NCI-H526 treated with DMSO at 0.1 percent for 48 hours (cell line): ENCODE data around the gene TPK1.

Experiments used
- DNase-seq: peaks from one replicate; lab custom pipeline; 2025; lab: John Stamatoyannopoulos, UW

Gene TPK1

GRCh38 chr7:144723301-144723700 lies 112.6 kb downstream of the TPK1 start:
- DNase-seq, result no peak

- no peak for DNase-seq
Measured at GRCh38 chr7:144720710-144721109, 115.1 kb downstream of the TPK1 start.

DNA sequence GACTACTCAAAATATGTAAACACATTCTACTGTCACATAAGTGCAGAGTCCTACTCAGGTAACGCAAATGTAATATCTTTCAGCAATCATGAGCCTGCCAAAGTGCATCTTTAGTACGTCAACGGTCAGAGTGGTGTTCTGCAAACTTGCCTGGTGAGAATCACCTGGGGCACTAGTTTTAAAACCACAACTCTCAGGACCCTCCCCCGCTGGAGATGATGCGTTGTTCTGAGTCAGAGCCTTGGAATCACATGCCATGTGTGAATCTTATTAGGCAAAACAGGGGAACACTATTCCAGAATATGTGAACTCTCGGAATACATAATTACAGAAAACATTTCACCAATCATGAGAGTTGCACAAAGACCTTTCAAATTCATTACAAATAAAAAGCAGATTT lies 115.7 kb downstream of the TPK1 start:
- no peak for DNase-seq

DNA sequence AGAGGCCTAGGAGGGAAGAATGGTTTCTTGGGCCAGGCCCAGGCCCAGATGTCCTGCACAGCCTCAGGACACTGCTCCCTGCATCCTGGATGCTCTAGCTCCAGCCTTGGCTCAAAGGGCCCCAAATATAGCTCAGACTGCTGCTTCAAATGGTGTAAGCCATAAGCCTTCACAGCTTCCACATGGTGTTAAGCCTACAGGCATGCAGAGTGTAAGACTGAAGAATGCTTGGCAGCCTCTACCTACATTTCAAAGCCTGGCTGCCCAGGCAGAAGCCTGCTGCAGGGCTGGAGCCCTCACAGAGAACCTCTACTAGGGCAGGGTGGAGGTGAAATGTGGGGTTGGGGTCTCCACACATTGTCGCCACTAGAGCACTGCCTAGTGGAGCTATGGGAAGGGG lies 118.1 kb downstream of the TPK1 start:
- no peak for DNase-seq

DNA sequence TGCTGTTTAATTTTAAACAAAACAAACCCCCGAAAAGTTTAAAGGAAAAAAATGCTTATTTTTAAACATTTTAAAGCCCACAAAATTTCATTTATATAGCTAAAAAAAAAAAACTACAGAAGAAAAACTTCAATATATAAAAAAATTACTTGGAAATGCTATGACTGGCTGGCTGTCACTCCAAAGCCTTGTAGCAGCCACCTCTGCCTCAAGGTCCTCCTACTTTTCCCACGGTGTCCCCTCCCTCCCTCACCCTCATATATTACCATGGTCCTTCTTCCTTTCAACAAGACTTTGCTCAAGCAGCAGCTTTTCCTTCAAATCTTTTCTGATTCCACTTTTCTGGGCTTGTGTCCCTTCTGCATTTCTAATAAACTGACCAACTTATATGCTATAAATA lies 122.0 kb downstream of the TPK1 start:
- DNase-seq, result no peak

DNA sequence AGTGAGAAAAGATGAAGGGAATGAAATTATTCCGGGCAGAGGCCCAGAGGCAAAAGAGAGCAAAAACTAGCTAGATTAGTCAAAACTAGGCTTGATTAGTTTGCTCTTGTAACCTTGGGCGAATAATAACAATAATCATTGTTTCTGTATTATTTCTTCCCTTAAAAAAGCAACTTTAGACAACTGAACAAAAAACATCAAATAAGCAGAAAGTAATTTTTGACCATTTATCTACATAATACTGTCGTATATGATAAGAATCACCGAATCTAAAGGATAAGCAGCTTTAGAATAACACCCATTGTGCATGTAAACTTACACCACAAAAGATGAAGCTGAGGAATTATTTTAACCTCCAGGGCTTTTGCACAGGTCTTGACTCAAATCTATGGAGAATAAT lies 125.1 kb downstream of the TPK1 start:
- no peak for DNase-seq

DNA sequence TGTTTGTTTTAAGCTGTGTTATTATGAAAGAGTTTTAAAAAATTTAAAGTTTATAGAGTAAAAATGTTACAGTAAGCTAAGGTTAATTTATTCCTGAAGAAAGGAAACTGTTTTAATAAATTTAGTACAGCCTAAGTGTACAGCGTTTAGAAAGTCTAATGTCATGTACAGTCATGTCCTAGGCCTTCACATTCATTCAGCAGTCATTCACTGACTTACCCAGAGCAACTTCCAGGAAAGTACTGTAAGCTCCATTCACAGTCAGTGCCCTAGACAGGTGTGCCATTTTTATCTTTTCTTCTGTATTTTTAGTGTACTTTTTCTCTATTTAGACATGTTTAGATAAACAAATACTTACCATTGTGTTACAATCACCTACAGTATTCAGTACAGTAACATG lies 126.8 kb downstream of the TPK1 start:
- DNase-seq, result no peak

- no peak for DNase-seq
Measured at GRCh38 chr7:144691240-144691639, 144.6 kb downstream of the TPK1 start.

DNA sequence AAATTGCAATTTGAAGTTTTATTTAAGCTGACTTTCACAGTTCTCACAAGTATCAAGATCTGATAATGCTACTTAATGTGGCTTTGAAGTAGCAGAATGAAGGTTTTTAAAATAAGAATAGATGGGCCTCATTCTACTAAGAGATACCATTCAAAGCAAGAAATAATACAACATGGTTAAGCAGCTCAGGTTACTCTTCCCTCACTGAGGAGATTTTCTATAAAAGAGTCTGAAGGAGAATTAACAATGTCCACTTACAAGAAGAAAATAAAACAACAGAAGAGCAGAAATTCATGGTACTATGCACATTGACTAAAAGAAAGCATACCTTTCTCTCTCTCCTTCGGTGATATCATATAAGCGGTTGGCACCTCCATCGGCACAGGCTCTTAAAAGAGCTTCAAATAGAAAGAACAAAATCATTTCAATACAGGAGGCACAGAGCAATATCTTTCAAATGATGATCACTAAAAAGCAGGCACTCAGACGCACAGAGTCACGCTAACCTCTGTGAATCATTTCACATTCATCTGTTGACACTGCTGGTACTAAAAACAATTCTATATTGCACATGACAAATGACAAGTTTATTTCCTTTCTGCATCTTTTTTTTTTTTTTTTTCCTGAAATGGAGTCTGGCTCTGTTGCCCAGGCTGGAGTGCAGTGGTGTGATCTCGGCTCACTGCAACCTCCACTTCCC lies 153.1 kb downstream of the TPK1 start:
- no peak for DNase-seq

DNA sequence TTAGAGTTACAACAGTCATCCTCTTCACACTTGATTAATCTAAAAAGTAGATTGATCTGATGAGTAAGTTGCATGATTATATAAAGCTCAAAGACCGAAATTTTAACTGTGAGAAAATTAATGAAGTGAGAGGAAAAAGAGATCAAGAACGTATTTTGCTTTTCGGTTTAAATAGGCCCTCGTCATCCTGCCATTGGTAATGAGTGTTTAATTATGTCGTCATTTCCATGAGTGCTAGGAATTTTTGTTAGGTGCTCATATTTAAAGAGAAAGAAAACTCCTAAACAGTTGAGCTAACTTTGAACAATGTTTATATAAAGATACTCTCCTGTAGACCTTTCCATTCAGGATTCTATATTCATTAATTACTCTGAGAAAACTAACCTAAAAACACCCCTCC lies 159.4 kb downstream of the TPK1 start:
- DNase-seq, result no peak

DNA sequence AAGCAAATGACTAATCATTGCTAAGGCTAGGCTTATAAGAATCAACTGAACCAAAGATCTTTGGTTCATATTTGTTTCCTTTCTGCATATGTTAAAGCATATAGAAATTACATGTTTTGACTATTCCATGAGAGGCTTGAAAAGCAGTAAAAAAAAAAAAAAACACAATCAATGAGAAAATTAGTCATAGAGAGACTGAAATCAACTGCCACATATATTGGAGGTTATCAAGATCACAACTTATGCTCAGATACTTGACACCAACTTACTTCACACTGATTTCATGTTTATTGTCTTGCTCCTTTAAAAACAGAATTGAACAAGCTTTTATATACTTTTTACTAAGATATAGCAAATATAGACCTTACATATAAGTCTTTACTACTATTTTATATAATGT lies 161.3 kb downstream of the TPK1 start:
- no peak for DNase-seq

DNA sequence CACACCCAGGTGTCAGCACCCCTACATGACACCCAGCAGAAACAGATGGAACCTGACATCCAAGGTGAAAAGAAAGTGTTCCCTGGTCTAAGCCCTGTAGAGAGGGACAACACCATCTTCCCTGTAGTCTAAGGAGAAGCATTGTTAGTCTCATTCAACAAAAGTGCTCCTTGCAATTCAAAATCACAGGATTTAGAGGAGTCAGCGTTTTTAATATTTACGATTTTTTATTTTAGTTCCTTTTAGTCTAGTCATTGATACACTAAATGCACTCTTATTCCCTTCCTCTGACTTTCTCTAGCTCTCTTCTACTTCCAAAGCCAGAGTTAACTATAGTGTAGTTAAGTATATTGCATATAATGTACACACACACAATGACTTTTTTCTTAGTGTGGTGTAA lies 163.0 kb downstream of the TPK1 start:
- no peak for DNase-seq

DNA sequence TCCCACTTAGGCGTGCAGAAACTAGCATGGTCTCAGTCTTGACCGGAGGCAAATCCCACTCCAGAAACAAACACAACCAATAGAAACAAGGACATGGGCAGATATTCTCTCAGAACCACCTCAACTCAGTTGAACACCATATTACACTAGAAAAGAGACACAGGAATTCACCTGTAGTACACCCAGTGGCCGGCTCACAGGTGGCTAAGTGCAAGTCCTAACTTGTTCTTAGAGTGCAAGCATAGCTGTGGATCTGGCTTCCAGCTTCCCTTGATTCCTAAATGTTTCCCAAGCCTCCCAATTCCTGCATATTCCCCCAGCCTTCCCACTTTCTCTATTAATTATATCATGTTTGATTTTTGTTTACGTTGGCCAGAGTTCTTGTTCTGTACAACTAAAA lies 164.4 kb downstream of the TPK1 start:
- no peak for DNase-seq

GRCh38 chr7:144670218-144670617 lies 165.6 kb downstream of the TPK1 start:
- DNase-seq, result peak; percentile 22

DNA sequence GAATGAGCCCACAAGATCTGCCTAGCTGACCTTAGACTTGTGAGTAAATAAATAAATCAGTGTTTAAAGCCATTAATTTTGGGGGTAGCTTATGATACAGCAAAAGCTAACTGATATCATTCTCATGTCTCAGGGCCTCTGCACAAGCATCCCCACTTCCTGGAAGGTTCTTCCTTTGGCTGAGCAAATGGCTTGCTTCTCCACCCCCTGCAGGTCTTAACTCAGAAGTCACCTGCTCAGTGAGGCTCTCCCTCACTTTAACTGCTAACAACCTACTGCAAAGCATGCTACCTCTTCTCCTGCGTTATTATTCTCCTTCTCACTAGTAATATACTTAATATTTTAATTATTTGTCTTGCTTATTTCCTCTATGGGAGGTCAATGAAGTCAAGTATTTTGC lies 167.3 kb downstream of the TPK1 start:
- DNase-seq, result no peak

DNA sequence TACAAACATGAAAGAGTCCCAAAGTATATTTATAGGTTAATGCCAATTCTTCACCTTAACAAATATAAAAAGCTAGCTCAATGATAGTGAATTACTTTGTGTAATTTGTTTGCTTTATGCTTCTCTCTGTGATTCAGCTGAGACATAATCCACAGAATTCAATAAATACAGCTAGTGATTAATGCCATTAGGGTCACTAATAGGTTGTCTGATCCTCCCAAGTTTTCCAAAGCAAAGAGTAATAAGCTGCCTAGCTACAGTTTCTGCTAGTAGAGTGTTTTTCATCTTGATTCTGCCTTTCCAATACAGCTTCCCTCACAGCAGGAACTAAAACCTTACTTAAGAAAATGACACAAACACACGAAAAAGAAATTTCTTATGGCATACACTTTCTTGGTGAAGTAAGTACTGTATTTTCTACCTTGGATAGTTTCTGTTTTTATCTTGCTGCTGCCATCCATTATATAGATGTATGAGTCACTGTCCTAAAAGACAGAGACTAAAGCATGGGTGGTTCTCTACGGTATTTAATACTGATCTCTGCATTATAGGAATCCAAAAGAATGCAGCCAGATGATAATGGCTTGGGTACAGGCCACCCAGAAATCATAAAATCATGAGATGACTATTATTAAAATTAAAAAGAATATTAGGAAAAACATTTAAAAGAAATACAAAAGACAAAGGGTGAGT lies 170.0 kb downstream of the TPK1 start:
- DNase-seq, result no peak

GRCh38 chr7:144659211-144659610 lies 176.6 kb downstream of the TPK1 start:
- DNase-seq, result no peak

DNA sequence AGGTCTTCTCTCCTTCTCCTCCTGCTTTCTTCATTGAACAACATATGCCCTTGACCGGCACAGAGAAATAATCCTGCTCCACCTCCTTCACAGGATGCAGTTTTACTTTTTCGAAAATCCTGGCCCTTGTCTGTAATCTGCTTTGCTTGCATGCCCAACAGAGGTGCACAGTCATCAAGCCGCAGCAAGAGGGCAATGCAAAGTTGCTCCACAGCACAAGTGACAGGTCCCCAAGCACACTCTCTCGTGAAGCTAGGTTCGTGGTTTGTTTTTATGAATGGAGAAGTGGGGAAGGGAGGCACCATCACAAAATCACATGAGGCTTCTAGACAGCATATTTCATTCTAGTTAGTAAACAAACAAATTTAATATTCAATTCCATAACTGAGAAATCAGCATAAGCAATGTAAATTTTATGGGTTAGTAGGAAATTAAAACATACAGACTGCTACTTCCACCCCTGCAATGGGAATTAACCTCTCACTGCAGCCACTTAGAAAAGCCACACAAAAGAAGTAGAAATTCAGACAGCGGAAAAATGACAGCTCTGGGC lies 178.8 kb downstream of the TPK1 start:
- DNase-seq, result no peak

DNA sequence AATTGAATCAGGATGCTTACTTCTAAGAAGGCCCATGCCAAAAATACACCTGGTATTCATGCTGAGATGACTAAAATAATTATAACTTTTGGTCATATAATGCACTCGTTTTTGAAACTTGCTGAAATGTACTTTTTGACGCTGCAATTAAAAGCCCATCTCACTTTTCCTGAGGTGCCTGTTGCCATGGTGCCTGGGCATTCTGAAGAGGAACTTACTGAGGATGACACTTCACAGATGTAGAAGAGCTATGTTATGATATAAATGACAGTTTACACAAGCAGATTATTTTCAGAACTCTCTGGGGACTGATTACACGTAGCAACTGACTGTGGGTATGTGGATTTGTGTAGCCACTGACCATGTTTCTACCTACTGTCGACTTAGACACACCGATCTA lies 182.4 kb downstream of the TPK1 start:
- no peak for DNase-seq

DNA sequence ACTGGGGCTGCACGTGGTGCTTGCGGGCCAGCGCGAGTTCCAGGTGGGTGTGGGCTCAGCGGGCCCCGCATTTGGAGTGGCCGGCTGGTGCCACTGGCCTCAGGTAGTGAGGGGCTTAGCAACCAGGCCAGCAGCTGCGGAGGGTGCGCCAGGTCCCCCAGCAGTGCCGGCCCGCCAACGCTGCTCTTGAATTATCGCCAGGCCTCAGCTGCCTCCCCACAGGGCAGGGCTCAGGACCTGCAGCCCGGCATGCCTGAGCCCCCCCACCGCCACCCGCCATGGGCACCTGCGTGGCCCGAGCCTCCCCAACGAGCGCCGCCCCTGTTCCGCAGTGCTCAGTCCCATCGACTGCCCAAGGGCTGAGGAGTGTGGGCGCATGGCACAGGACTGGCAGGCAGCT lies 185.4 kb downstream of the TPK1 start:
- DNase-seq, result no peak

DNA sequence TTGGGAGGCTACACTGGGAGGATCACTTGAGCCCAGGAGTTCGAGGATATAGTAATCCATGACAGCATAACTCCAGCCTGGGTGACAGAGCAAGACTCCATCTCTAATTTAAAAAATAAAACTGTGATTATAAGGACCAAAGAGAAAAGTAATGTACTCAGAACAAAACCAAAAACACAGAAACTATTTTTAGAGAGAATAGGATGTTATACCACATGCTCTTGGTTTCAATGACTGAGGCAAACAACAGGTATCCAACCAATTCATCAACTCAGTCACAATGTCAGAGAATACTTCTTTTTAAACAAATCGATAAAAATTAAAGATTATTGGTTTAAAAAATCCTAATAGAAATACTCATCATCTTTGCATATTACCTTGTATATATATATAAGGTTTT lies 186.7 kb downstream of the TPK1 start:
- DNase-seq, result no peak

GRCh38 chr7:144641389-144642044 lies 194.3 kb downstream of the TPK1 start:
- DNase-seq, result no peak

DNA sequence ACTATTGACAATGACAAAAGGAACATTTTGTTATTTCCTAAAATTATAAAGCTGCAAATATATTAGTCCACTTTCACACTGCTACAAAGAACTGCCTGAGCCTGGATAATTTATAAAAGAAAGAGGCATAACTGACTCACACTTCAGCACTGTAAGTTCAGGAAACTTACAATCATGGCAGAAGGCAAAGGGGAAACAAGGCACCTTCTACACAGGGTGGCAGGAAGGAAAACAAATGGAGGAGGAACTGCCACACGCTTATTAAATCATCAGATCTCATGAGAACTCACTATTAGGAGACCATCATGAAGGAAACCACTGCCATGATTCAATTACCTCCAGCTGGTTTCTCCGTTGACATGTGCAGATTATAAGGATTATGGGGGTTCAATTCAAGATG lies 203.1 kb downstream of the TPK1 start:
- DNase-seq, result no peak
